AG09319 (cell line): ENCODE results near the gene LILRB3.

ENCODE experiments used
- DNase-seq: peaks from one replicate; pipeline ENCODE4 v3.0.0-alpha.2; 2010; ENCODE audit warnings: low read depth; ENCODE audit errors: extremely low read depth
- CTCF ChIP-seq: IDR thresholded peaks from 2 replicates; pipeline ENCODE4 v1.5.1; 2011; ENCODE audit warnings: low read depth, mild to moderate bottlenecking, inconsistent platforms, low read length, moderate library complexity

Gene LILRB3

DNA sequence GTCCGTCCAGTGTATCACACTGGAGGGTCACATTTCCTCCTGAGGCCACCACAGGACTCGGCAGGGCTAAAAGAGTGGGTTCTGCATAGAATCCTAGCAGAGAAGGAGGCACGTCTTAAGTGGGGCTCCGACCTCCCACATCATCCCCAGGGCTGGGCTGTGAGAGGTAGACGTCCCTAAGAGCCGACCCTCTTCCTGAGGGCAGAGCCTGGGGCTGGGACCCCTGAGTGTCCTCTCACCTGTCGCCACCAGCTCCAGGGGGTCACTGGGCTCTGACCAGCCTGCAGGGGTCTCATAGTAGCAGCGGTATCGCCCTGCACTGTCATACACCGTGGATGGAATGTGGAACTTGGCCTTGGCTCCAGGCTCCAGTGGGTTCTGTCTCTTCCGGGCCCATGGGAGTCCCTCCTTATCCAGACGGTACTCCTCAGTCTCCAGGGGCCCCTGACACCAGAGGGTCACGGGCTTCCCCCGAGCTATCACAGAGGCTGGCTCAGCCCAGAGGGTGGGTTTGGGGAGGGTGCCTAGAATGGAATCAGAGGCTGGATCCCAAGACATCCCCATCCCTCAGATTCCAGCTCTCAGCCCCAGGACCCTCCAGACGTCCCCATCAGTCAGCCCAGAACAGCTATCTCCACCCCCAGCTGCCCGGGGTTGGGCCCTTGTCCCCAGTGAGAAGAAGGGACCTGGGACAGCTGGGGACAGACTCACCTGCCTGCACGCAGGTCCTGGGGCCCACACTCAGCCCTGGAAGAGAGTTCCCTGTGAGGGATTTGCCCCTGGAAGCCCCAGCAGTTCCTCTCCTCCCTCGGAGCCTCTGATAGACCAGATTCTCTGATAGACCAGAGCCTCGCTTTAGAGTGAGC, 33.7 kb upstream of the LILRB3 start:
- TF ChIP-seq CTCF: no peak
- no peak for DNase-seq

GRCh38 chr19:54255105-54255775, 32.4 kb upstream of the LILRB3 start:
- no peak for TF ChIP-seq CTCF
- no peak for DNase-seq

GRCh38 chr19:54254195-54254906, 31.5 kb upstream of the LILRB3 start:
- no peak for DNase-seq
- no peak for TF ChIP-seq CTCF

DNA sequence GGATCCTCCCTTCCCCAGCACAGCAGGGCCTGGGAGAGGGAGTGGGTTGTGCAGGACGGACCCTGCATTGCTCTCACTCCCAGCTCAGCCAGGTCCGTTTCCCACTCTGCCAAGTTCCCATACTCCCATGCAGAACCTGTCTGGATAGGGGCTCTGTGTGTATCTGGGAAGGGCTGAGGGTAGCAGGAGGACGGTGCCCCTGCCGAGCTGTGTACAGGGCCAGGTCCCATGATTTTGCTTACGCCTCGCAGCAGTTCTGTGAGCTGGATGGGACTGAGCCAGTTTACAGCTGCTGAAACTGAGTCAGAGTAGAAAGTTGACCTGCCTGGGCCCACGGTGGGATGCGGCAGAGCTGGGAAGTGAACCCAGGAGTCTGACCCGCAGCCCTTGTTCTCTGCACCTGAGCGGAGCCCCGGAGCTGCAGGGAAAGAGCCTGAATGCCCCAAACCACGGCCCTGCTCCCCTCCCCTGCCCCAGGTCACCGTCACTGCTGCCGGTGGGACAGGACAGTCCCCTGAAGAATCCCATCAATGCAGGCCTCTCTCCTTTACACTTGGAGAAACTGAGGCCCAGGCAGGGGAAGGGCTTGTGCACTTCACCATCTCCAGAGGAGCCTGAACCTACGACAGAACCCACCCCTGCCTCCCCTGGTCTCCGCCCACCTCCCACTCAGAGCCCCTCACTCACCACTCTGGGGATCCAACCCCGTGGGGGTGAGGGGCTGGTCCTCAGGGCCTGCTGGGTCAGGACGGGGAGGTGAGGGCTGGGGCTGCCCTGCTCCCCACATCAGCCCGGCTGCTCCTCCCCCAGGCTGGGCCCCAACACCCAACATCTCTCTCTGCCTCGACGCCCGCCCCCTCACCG, 30.8 kb upstream of the LILRB3 start:
- DNase-seq: no peak
- no peak for TF ChIP-seq CTCF

DNA sequence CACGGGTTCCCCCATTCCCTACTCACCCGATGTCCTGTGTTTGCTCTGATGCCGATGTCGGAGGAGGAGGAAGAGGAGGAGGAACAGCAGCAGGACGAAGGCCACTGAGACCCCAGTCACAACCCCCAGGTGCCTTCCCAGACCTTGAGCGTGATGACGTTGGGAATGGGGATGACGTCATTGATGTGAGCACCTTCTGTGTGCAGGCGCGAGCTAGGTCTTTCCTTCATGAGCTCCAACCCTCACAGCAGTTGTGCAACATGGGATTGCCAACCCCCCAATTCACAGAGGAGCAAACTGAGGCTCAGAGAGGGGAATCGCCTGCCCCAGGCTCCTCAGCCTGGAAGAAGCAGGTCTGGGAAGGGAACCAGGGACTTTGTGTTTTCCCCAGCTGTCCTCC, 30.0 kb upstream of the LILRB3 start:
- no peak for TF ChIP-seq CTCF
- no peak for DNase-seq

GRCh38 chr19:54252243-54252642, 29.4 kb upstream of the LILRB3 start:
- TF ChIP-seq CTCF: no peak
- DNase-seq: no peak
